Measurements from ENCODE around the gene EHBP1.

EHBP1 gene

DNA sequence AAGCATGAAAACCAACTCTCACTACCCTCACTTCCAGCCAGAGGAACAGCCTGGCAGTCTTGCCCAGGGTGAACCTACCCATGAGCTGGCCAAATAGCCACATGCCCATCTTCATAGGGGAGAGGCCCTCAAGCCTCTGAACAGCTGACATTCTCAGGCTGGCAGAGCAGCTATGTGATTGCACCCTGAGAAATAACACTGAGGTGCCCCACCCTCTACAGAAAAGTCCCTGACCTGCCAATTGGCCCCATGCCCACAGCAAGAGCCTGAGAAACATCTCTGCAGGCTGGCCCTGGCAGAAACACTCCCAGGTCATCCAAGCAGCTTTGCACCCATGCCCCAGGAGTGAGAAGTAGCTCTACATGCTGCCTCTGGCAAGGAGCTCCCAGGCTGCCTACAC lies 217.7 kb downstream of the EHBP1 start:
- no peaks in the 10 kb centered on the region for H3F3A ChIP-seq (ENCODE audit: insufficient read depth, low read length)
- H3K4me2 ChIP-seq (ENCODE audit: low read length): no peak overlapping the region
- no peak for TF ChIP-seq EZH2 (IDR thresholded peaks at IDR 0.05; ENCODE audit: borderline replicate concordance, low read length)
- TF ChIP-seq, protein P1, sequence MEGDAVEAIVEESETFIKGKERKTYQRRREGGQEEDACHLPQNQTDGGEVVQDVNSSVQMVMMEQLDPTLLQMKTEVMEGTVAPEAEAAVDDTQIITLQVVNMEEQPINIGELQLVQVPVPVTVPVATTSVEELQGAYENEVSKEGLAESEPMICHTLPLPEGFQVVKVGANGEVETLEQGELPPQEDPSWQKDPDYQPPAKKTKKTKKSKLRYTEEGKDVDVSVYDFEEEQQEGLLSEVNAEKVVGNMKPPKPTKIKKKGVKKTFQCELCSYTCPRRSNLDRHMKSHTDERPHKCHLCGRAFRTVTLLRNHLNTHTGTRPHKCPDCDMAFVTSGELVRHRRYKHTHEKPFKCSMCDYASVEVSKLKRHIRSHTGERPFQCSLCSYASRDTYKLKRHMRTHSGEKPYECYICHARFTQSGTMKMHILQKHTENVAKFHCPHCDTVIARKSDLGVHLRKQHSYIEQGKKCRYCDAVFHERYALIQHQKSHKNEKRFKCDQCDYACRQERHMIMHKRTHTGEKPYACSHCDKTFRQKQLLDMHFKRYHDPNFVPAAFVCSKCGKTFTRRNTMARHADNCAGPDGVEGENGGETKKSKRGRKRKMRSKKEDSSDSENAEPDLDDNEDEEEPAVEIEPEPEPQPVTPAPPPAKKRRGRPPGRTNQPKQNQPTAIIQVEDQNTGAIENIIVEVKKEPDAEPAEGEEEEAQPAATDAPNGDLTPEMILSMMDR (IDR thresholded peaks at IDR 0.05; ENCODE audit: low read length): no peak
- H2AFZ ChIP-seq (ENCODE audit: low read length): no peak overlapping the region
- no peaks in the 10 kb centered on the region for H3K27me3 ChIP-seq (ENCODE audit: insufficient read depth, low read length)
- peaks cover 16% of the 10 kb centered on the region for H3K9me3 ChIP-seq (ENCODE audit: low read length)
- peaks cover 7% of the 10 kb centered on the region for H3K4me1 ChIP-seq (ENCODE audit: insufficient read depth, low read length, severe bottlenecking)
- H3K79me2 ChIP-seq (ENCODE audit: insufficient read depth, low read length): no peaks in the 10 kb centered on the region
- H3K27ac ChIP-seq (ENCODE audit: low read depth, low read length, poor library complexity, severe bottlenecking): no peak overlapping the region
- no peaks in the 10 kb centered on the region for H3K36me3 ChIP-seq (ENCODE audit: insufficient read depth, low read length)
- H3K9ac ChIP-seq (ENCODE audit: low read length): no peak overlapping the region
- no peak overlapping the region for H3K4me3 ChIP-seq (ENCODE audit: low read depth, low read length, poor library complexity, severe bottlenecking)
- no peaks in the 10 kb centered on the region for H4K20me1 ChIP-seq (ENCODE audit: insufficient read depth, low read length)
- no peaks in the 10 kb centered on the region for H3K9me2 ChIP-seq (ENCODE audit: low read depth, low read length)

DNA sequence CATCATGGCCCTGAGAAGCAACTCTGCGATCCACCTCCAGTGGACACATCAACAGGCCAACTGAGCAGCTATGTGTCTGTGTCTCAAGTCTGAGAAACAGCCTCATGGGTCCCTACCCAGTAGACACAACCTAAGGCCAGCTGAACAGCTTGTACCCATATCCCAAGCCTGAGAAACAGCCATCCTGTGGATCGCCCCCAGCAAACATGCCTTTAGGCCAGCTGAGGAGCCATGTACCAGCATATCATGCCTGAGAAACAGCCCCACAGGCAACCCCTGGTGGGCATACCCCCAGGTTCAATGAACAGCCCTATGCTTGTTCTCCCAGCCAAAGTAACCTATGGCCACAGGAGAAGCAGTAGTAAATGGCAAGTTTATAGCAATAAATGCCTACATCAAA lies 218.4 kb downstream of the EHBP1 start:
- Histone ChIP-seq H3F3A (ENCODE audit: insufficient read depth, low read length) (no peaks in the 10 kb centered on the region), H3K4me3 (ENCODE audit: low read depth, low read length, poor library complexity, severe bottlenecking) (no peak overlapping the region), H3K79me2 (ENCODE audit: insufficient read depth, low read length) (no peaks in the 10 kb centered on the region), H2AFZ (ENCODE audit: low read length) (no peak overlapping the region), H3K9me3 (ENCODE audit: low read length) (peaks cover 16% of the 10 kb centered on the region), H3K4me2 (ENCODE audit: low read length) (no peak overlapping the region), H3K9me2 (ENCODE audit: low read depth, low read length) (no peaks in the 10 kb centered on the region), H3K9ac (ENCODE audit: low read length) (no peak overlapping the region), H3K27me3 (ENCODE audit: insufficient read depth, low read length) (no peaks in the 10 kb centered on the region), H4K20me1 (ENCODE audit: insufficient read depth, low read length) (no peaks in the 10 kb centered on the region), H3K27ac (ENCODE audit: low read depth, low read length, poor library complexity, severe bottlenecking) (no peak overlapping the region), H3K4me1 (ENCODE audit: insufficient read depth, low read length, severe bottlenecking) (peaks cover 5% of the 10 kb centered on the region), H3K36me3 (ENCODE audit: insufficient read depth, low read length) (no peaks in the 10 kb centered on the region)
- no peak for TF ChIP-seq EZH2 (IDR thresholded peaks at IDR 0.05; ENCODE audit: borderline replicate concordance, low read length)
- TF ChIP-seq, protein P1 (IDR thresholded peaks at IDR 0.05; ENCODE audit: low read length): no peak

DNA sequence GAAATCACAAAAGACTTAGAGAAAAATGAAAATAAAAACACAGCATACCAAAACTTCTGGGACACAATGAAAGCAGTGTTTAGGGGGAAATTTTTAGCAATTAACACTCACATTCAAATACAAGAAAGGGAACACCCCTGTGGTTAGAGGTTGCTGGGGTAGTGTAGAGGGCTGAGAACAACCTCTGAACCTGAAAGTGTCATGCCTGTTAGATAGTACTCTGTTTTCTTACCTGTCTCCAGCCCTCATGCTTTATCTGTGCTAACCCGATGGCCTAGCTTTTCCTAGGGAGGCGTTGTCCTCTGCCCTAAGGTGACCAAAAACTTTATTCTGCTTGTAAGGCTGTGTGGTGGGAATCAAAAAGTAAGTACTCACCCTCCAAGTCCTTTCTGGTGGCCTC lies 222.5 kb downstream of the EHBP1 start:
- H3K27me3 ChIP-seq (ENCODE audit: insufficient read depth, low read length): no peaks in the 10 kb centered on the region
- no peak for TF ChIP-seq EZH2 (IDR thresholded peaks at IDR 0.05; ENCODE audit: borderline replicate concordance, low read length)
- TF ChIP-seq, protein P1 (IDR thresholded peaks at IDR 0.05; ENCODE audit: low read length): no peak
- no peaks in the 10 kb centered on the region for H3F3A ChIP-seq (ENCODE audit: insufficient read depth, low read length)
- H3K4me2 ChIP-seq (ENCODE audit: low read length): no peak overlapping the region
- H3K9me3 ChIP-seq (ENCODE audit: low read length): peaks cover 16% of the 10 kb centered on the region
- no peaks in the 10 kb centered on the region for H4K20me1 ChIP-seq (ENCODE audit: insufficient read depth, low read length)
- no peak overlapping the region for H3K9ac ChIP-seq (ENCODE audit: low read length)
- H3K4me3 ChIP-seq (ENCODE audit: low read depth, low read length, poor library complexity, severe bottlenecking): no peak overlapping the region
- H3K27ac ChIP-seq (ENCODE audit: low read depth, low read length, poor library complexity, severe bottlenecking): no peak overlapping the region
- H2AFZ ChIP-seq (ENCODE audit: low read length): no peak overlapping the region
- H3K9me2 ChIP-seq (ENCODE audit: low read depth, low read length): no peaks in the 10 kb centered on the region
- no peaks in the 10 kb centered on the region for H3K4me1 ChIP-seq (ENCODE audit: insufficient read depth, low read length, severe bottlenecking)
- H3K36me3 ChIP-seq (ENCODE audit: insufficient read depth, low read length): no peaks in the 10 kb centered on the region
- H3K79me2 ChIP-seq (ENCODE audit: insufficient read depth, low read length): no peaks in the 10 kb centered on the region
